ENCODE data around the gene CCDC24. TPM values are rescaled to one million over a fixed set of nuclear protein-coding genes. Genes with fewer than 3 reads are reported as not detected.

The CCDC24 gene
- total RNA-seq, 4 donors from 2014 or later: 5.0 to 6.2 (median 5.5) TPM

DNA sequence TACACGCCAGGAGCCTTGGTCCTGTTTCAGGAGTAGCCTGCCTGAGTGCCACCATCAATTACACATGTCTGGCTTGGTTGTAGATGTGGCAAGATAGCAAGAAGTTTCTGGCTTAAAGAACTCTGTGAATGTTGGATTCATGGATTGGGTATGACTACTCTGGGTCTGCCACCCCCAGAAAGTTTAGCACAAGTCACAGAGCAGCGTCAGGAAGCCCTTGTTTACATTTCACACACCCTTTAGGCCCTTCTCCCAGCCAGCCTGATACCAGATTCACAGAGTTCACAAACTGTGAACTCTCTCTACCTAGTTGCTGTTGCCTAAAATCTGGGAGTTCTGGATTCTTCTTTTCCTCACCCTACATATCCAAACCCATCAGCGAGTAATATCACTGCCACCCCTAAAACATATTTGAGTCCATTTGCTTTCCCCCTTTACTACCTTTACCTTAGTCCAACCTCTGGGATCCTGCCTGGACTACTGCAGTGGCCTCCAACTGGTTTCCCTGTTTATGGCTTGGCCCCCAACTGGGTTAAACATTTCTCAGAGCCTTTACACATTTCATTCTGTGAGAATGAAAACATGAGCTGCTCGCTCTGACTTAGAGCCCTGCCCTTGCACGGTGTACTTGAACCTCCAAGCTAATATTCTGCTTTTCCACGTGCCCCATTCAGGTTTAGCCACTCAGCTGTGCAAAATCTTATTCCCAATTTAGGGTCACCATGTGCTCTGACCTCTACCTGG, 4.1 kb upstream of the CCDC24 start:
- no peaks in the 10 kb centered on the region for H3K9me3 ChIP-seq
- 69 to 71% methylated on average over 2 to 6 of the region's 6 CpGs for WGBS, 2 donors (ENCODE audit: low coverage in 1 of 2)

DNA sequence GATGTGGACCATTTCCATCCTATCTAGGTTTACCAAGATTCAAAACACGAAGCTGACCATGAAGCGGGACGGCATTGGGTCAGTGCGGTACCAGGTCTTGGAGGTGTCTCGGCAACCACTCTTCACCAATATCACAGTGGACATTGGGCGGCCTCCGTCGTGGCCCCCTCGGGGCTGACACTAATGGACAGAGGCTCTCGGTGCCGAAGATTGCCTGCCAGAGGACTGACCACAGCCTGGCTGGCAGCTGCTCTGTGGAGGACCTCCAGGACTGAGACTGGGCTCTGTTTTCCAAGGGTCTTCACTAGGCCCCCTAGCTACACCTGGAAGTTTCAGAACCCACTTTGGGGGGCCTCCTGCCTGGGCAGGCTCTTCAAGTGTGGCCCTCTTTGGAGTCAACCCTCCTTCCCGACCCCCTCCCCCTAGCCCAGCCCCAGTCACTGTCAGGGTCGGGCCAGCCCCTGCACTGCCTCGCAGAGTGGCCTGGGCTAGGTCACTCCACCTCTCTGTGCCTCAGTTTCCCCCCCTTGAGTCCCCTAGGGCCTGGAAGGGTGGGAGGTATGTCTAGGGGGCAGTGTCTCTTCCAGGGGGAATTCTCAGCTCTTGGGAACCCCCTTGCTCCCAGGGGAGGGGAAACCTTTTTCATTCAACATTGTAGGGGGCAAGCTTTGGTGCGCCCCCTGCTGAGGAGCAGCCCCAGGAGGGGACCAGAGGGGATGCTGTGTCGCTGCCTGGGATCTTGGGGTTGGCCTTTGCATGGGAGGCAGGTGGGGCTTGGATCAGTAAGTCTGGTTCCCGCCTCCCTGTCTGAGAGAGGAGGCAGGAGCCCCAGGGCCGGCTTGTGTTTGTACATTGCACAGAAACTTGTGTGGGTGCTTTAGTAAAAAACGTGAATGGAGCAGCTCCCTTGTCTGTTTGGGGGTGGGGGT, 864 bp upstream of the CCDC24 start:
- WGBS, 2 donors (ENCODE audit: low coverage in 1 of 2): 0 to 20% methylated on average over 1 of the region's 19 CpGs
- no peak for ATAC-seq
- Histone ChIP-seq H3K9me3 (no peaks in the 10 kb centered on the region), H3K4me1 (peaks cover 0 to 22% (median 7%) of the 10 kb centered on the region in 3 donors), H3K4me3 (peak overlapping the region; percentile 52 to 74), H3K36me3 (peaks cover 0 to 10% of the 10 kb centered on the region in 2 donors), H3K27ac (peak overlapping the region; percentile 11 to 84 (median 80)), H3K27me3 (no peaks in the 10 kb centered on the region)
- no peak for TF ChIP-seq POLR2A (IDR thresholded peaks at IDR 0.05)
- TF ChIP-seq, protein P1, sequence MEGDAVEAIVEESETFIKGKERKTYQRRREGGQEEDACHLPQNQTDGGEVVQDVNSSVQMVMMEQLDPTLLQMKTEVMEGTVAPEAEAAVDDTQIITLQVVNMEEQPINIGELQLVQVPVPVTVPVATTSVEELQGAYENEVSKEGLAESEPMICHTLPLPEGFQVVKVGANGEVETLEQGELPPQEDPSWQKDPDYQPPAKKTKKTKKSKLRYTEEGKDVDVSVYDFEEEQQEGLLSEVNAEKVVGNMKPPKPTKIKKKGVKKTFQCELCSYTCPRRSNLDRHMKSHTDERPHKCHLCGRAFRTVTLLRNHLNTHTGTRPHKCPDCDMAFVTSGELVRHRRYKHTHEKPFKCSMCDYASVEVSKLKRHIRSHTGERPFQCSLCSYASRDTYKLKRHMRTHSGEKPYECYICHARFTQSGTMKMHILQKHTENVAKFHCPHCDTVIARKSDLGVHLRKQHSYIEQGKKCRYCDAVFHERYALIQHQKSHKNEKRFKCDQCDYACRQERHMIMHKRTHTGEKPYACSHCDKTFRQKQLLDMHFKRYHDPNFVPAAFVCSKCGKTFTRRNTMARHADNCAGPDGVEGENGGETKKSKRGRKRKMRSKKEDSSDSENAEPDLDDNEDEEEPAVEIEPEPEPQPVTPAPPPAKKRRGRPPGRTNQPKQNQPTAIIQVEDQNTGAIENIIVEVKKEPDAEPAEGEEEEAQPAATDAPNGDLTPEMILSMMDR (IDR thresholded peaks at IDR 0.05): no peak
- TF ChIP-seq EP300 (IDR thresholded peaks at IDR 0.05): no peak
- no peak for TF ChIP-seq POLR2AphosphoS5 (IDR thresholded peaks at IDR 0.05)

More for the DNA sequence above, 4.1 kb upstream of the CCDC24 start:
- Histone ChIP-seq H3K27ac (no peak overlapping the region), H3K36me3 (peaks cover 0 to 35% of the 10 kb centered on the region in 2 donors), H3K4me3 (no peak overlapping the region), H3K4me1 (peaks cover 0 to 17% (median 7%) of the 10 kb centered on the region in 3 donors), H3K27me3 (no peaks in the 10 kb centered on the region)
- no peak for ATAC-seq
- TF ChIP-seq EP300 (IDR thresholded peaks at IDR 0.05) (no peak), POLR2A (IDR thresholded peaks at IDR 0.05) (no peak), POLR2AphosphoS5 (IDR thresholded peaks at IDR 0.05) (no peak)
- TF ChIP-seq, protein P1 (IDR thresholded peaks at IDR 0.05): no peak

DNA sequence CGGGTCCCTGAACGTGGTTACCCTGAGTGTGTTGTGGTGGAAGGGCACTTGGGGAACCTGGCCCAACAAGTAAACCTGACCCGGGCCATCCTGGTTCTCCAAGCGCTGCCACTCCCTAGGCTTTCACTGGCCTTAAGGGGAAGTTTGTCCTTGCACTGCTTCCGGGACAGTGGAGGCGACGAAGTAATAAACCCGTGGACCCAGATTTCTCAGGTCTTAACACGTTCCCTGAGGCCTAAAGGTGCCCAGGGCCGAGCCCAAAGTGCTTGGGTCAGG, 261 bp upstream of the CCDC24 start:
- Histone ChIP-seq H3K27ac (peak overlapping the region; percentile 11 to 84 (median 80)), H3K4me3 (peak overlapping the region; percentile 52 to 74), H3K4me1 (peaks cover 0 to 24% (median 7%) of the 10 kb centered on the region in 3 donors), H3K36me3 (peaks cover 0 to 4% of the 10 kb centered on the region in 2 donors), H3K27me3 (no peaks in the 10 kb centered on the region), H3K9me3 (no peaks in the 10 kb centered on the region)
- ATAC-seq: no peak
- 0% methylated on average over 1 of the region's 10 CpGs; no CpG with 5 or more reads in 1 of the 2 donors for WGBS, 2 donors (ENCODE audit: low coverage in 1 of 2)
- TF ChIP-seq POLR2AphosphoS5 (IDR thresholded peaks at IDR 0.05) (no peak), POLR2A (IDR thresholded peaks at IDR 0.05) (peak; percentile 9 to 19)

DNA sequence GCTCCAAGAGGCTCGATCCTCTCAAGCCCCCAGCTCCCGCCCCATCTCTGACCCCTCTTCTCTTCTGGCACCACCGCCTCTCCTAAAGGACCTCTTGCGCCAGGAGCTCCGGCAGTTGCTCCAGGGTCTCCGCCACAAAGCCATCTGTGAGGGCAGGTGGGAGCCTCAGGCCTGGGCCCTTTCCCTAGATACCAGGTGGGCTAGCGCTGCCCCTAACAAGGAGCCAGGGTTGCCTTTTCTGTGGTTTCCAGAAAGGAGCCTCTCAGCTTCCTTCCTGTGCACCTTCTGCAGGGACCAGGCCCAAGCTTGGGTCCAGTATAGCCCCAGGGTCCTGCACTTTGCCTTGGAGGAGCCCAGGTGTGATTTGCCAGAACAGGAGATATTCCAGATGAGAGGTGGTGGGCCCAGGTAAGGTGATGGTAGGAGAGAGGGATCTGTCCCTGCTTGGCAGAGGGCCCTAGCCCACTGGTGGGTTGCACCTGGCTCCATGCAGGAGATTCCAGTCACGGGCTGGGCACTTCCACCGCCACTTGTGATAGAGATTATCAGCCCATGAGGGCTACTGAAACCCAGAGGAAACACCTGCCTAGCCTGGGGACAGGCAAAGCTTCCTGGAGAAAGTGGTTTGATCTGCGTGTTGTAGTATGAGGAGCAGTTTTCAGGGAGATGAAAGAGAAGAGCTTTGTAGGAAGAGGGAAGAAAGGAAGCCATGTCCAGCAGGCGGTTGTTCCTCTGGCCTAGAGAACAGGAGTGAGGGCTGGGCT, 1.0 kb downstream of the CCDC24 start:
- H3K36me3 ChIP-seq: no peaks in the 10 kb centered on the region
- no peak for ATAC-seq
- TF ChIP-seq POLR2A (IDR thresholded peaks at IDR 0.05) (no peak), POLR2AphosphoS5 (IDR thresholded peaks at IDR 0.05) (no peak), EP300 (IDR thresholded peaks at IDR 0.05) (no peak)
- TF ChIP-seq, protein P1 (IDR thresholded peaks at IDR 0.05): no peak
- 46 to 57% methylated on average over 1 to 4 of the region's 11 CpGs for WGBS, 2 donors (ENCODE audit: low coverage in 1 of 2)
- peak overlapping the region; percentile 52 to 74 for H3K4me3 ChIP-seq
- no peaks in the 10 kb centered on the region for H3K27me3 ChIP-seq
- no peaks in the 10 kb centered on the region for H3K9me3 ChIP-seq
- H3K4me1 ChIP-seq: peaks cover 0 to 33% (median 7%) of the 10 kb centered on the region in 3 donors
- peak overlapping the region in 3 of 4 donors; percentile 80 to 84 (median 80) for H3K27ac ChIP-seq
